GM12891 (cell line): ENCODE measurements around the gene MYO15A.

Source experiments
- PAX5 ChIP-seq: IDR thresholded peaks from 2 replicates; pipeline ENCODE4 v1.6.1; 2011; ENCODE audit warnings: low read length, moderate library complexity, mild to moderate bottlenecking; ENCODE audit not compliant: insufficient read depth, severe bottlenecking
- POLR2A ChIP-seq: IDR thresholded peaks from 2 replicates; pipeline ENCODE4 v1.6.1; 2011; ENCODE audit warnings: low read depth, low read length, control low read depth
- POLR2AphosphoS5 ChIP-seq: IDR thresholded peaks from 2 replicates; pipeline ENCODE4 v1.6.1; 2011; ENCODE audit warnings: low read depth, low read length, control low read depth
- POU2F2 ChIP-seq: IDR thresholded peaks from 2 replicates; pipeline ENCODE4 v1.6.1; 2011; ENCODE audit warnings: low read depth, mild to moderate bottlenecking, control low read depth, low read length, moderate library complexity
- SPI1 ChIP-seq: IDR thresholded peaks from 2 replicates; pipeline ENCODE4 v1.6.1; 2011; ENCODE audit warnings: low read depth, low read length, control low read depth
- TAF1 ChIP-seq: IDR thresholded peaks from 2 replicates; pipeline ENCODE4 v1.6.1; 2011; ENCODE audit warnings: low read depth, low read length, control low read depth

GRCh38 chr17:18163547-18163946, 55.0 kb downstream of the MYO15A start:
- TF ChIP-seq POLR2A (no peak), TAF1 (no peak), SPI1 (no peak), POLR2AphosphoS5 (no peak), PAX5 (no peak), POU2F2 (no peak)
